GM19193 (cell line): ENCODE measurements around the gene JAKMIP2.

Experiments used
- POLR2A ChIP-seq: IDR thresholded peaks from 4 replicates; pipeline ENCODE4 v1.6.1; 2011; ENCODE audit not compliant: insufficient read depth, insufficient read length; ENCODE audit errors: extremely low read depth

The JAKMIP2 gene

GRCh38 chr5:147737921-147738320 lies 44.6 kb downstream of the JAKMIP2 start:
- TF ChIP-seq POLR2A: no peak

DNA sequence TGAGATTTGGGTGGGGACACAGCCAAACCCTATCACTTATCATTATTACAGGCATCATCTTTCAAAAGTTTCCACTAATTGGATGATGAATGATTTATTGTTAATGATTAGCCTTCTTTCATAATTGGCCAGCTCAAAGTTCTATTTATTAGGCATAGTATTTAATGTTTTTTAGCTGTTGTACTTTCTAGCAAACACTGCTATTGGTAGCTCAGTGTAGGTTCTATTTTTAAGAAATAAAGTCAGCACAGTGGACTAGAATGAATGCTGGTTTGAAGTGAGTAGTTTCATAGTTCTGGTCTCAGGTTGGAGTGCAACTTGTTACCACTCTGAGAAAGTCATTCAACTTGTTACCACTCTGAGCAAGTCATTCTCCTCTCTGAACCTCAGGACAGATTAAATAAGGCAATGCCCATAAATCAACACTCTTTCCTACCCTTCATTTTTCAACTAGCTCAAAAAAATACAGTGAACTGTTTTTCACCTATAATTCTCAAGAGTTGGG lies 46.9 kb downstream of the JAKMIP2 start:
- TF ChIP-seq POLR2A: no peak

GRCh38 chr5:147734894-147735293 lies 47.6 kb downstream of the JAKMIP2 start:
- no peak for TF ChIP-seq POLR2A

DNA sequence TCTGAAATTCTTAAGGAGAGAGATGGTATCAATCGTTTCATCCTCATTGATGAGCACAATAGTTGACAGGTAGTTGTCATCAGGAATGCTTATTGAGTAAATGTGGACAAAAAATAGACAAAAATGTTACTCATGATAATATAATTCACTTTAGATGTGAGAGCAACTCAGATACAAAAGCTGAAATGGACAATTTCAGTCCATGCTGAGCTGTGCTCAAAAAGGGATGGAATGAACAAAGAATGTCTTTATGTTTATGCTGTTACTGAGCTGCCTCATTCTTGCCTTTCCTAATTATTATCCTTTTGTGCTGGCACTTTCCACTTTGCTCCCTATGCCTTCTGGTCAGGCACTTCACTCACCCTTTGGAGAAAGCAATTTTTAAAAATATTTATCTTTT lies 49.5 kb downstream of the JAKMIP2 start:
- no peak for TF ChIP-seq POLR2A

- TF ChIP-seq POLR2A: no peak
Measured at GRCh38 chr5:147732291-147732883, 50.1 kb downstream of the JAKMIP2 start.

- no peak for TF ChIP-seq POLR2A
Measured at GRCh38 chr5:147731431-147732290, 50.9 kb downstream of the JAKMIP2 start.

DNA sequence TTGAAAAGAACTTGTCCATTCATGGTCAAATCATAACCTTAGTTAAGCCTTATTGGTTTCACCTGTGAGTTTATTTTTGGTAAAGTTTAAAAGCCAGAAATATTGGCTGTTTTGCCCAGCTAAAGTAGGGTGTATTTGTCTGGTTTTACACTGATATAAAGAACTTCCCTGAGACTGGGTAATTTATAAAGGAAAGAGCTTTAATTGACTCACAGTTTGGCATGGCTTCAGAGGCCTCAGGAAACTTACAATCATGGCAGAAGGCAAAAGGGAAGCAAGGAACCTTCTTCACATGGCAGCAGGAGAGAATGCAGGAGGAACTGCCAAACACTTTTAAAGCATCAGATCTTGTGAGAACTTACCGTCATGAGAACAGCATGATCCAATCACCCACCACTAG lies 55.3 kb downstream of the JAKMIP2 start:
- no peak for TF ChIP-seq POLR2A

DNA sequence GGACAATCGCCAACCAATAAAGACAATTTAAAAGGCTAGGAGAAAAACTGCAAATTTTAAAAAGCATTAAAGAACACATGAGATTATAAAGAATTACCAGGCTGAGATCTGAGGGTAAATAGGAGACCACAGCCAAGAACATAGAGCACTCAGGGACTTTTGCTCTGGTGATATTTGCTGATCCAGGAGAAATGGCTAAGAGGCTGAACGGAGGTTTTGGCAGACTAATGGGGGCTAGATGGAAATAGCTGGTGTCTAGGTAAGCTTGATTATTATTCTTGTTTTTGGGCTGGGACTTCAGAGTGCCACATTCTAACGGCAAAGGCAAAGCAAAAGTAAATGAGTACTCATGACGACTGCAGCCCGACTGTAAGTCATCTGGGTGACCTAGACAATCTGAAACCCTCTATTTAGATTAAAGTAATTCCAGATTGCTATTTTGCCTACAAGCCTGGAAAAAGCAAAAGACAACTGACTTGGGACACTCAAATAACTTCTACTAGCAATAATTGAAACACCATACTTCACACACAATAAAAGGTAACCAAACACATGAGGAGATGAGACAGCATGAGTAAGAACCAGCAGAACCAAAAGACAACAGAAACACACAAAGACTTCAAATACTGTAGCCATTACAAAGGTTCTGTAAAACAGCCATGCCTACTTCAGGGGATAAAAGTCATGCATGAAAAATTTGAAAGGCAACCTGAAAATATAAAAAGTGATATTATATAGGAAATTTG lies 68.8 kb downstream of the JAKMIP2 start:
- no peak for TF ChIP-seq POLR2A

- no peak for TF ChIP-seq POLR2A
Measured at GRCh38 chr5:147712598-147712997, 69.9 kb downstream of the JAKMIP2 start.

DNA sequence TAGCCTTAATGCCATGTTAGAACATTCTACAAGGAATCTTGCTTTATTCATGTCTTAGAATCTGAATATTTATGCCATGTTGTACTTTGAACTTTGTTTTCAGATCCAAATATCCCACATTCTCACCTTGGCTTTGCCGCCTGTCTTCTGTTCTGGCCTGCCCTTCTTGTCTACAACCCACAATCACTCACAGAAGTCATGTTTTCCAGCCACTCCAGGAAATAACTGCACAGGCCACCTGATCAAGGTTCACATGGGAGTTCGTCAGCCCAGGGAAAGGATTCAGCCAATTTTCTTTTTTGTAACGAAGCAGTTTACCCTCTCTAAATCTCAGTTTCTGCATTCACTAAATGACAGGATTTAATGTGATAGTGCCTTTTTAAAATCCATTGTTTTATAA lies 70.5 kb downstream of the JAKMIP2 start:
- no peak for TF ChIP-seq POLR2A

- no peak for TF ChIP-seq POLR2A
Measured at GRCh38 chr5:147711019-147711418, 71.5 kb downstream of the JAKMIP2 start.

DNA sequence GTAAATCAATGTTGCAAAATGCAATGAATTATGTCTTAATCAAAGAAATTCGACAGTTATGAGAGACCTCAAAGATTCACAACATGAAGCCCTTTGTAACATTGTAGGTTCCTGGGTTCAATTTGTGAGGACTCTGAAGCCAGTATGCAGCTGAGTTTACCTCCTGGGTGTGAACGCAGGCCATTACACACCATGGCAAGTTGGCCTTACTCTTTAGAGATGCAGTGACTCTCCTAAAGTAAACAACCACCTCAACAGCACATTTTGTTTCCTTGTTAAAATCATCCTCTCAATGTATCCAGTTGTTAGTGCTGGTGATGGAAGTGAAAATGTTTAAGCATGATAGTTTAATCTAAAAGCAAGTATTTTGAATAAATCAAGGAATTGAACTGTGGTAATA lies 73.8 kb downstream of the JAKMIP2 start:
- no peak for TF ChIP-seq POLR2A

GRCh38 chr5:147704544-147704943 lies 78.0 kb downstream of the JAKMIP2 start:
- TF ChIP-seq POLR2A: no peak

- no peak for TF ChIP-seq POLR2A
Measured at GRCh38 chr5:147701468-147701867, 81.1 kb downstream of the JAKMIP2 start.

DNA sequence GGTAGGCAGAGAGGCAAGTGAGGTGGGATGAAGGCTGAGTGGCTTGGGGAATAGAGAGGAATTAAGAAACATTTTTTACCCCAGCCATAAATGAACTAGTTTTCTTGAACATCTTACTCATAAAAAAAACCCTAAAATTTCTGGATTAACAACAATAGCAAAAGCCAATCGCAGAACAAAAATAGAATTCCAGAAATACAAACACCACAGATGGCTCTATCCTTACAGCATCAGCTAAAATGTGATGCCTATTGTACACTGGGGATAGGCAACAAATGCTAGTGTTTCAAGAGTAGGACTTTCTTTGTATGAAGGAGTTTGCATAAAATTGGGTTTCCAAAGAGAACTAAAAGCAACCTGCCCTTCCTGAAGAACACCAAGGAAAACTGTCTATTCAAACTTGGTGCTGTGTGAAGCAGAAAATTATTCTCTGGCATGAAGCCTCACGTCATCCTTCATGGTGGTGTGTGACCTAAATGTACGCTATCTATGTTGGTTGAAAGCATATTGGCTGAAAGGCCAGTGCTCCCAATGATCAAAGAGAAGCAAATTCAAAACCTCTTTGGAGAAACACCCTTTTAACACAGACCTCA lies 82.9 kb downstream of the JAKMIP2 start:
- no peak for TF ChIP-seq POLR2A
